HG02588 (cell line): ENCODE results near the gene PLPP3.

Experiments used
- ATAC-seq: cut with Tn5 transposase; IDR thresholded peaks from one replicate; pipeline ENCODE4 v1.9.1; 2021; ENCODE audit warnings: mild to moderate bottlenecking, moderate library complexity; ENCODE audit not compliant: unreplicated experiment

The PLPP3 gene

DNA sequence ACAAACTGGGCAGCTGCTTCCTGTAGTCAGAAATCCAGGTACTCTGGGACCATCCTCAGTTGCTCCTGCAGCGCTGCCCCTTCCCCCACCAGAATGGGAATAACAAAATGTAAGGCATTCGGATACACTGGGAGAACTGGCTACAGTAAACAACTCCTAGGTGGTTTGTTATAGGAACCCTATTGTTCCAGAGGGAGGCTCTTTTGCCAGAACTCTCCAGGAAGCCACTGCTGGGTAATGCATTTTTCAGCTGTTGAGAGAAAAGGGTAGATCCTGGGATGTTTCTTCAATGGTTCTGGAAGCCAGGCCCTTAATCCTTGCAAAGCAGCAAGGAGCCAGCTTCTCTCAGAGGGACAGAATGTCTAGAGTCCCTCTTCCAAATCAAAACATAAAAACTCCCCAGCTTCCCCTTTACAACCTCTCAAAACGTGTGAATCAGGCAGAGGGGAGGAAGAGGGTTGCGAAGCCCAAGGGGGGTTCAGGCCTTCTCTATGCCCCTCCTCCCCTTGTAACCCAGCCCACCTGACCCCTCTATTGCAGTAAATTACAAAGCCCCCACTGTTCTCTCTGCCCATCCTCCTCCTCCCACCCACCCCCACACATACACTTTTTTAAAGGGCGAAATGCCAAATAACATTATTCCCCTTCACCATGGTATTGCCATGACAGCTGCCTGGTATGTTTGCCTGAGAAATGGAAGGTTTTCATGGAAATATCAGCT is 29.1 kb downstream of the PLPP3 start:
- no peak for ATAC-seq

DNA sequence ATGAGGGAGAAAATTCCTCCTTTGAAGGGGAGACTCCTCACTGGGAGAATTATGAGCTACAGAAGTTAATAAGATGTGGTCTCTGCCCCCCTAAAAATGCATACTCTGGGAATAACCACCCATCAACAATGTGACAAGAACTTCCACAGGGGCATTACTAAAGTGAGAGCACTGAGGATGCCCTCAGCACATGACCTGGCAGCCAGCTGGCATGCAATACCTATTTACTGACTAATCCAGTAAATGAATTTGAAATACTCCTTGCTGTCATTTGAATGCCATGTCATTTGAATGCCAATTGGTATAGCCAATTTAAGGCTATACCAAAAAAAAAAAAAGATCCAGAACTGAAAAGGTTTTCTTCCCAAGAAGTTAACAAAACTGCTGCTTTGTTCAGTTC is 30.8 kb downstream of the PLPP3 start:
- ATAC-seq = no peak

DNA sequence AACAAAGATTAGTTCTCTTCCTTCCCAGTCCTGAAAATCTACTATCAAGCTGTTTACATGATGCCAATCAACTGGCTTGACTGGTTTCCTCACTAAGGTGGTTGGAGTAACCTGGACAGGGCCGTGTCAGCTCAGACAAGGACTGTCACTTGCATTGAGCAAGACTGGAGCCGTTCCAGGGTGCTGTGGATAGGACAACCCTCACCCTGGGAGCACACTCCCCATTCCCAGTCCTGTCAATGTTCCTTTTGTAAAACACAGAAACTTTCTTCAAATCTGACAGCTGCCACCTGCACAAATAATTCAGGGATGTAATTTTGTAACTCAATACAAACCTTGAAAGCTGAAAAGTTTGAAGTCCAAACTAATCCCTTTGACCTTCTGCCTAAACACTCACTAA is 31.4 kb downstream of the PLPP3 start:
- ATAC-seq = no peak

DNA sequence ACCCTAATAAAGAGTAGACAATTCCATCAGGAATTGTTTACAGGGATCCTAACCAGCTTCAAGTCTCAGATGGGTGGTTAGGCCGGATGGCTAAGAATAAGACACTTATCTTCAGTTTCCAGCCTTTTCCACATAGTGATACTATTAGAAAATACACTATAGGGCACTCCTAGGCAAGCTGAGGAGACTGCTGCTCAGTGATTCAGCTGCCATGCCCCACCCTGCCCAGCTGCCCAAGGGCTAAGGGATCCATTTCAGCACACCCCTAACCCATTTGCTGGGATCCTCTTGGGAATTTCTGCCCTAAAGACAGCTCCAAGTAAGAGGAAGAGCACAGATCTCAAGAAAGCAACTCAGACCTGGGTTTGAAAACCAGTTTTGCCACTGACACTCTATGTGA is 31.9 kb downstream of the PLPP3 start:
- no peak for ATAC-seq

DNA sequence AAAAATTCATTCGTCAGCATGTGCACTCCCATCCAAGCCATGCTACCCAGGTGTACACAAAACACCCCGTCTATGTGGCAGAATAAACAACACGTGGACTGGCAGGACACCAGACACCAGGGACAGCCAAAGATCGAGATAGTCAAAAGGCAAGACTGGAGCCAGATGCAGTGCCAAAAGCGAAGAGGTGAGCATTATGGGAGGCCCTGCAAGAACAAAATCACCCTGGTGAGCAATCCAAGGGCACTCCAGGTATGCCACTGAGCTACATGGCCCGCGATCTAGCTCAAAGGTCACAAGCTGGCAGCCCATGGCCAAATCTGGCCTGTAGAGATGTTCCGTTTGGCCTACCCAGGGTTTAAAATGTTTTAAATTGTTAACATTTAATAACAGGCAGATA is 33.7 kb downstream of the PLPP3 start:
- ATAC-seq = no peak

DNA sequence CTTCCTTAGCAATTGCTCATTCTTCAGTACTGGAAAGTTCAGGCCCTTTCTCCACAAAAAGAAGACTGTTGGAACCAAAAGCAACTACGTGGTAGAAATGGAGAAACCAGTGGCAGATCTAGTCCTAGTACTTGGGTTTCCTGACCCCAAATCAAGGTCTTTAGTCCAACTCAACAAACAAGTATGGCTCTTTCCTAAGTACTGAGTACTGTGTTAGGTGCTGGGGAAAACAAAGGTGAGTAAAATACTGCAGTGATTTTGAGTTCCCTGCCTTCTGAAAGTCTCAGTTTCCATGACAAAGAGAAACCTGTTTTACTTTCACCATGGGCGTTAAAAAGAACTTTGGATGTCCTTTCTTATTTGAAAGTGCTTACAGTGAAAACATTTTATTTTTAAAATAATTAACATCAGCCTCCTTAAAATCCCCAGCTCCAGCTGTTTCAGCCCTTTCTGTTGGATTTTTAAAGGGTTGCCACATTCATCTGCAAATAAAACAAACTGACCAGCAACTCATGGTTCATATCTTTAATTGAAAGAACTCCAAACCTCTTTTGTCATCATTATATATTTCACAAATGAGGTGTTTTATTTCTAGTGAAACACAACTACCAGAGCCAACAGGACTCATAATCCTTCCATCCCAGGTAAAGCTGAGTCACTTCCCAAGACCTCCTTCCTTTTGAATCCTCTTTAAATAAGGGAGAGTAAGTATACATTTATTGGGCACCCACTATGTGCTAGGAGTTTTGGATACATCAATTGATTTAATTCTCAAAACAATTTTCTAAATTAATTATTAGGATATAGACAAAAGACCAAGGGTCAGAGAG is 35.4 kb downstream of the PLPP3 start:
- no peak for ATAC-seq

DNA sequence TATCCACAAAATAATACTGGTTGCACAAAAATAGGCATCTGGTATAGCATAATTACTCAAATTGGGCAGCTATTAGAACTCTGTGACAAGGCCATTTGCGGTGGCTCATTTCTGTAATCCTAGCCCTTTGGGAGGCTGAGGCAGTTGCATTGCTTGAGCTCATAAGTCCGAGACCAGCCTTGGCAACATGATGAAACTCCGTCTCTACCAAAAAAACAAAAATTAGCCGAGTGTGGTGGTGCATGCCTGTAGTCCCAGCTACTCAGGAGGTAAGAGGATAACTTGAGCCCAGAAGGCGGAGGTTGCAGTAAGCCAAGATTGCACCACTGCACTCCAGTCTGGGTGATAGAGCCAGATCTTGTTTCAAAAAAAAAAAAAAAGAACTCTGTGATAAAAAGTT is 36.7 kb downstream of the PLPP3 start:
- no peak for ATAC-seq

DNA sequence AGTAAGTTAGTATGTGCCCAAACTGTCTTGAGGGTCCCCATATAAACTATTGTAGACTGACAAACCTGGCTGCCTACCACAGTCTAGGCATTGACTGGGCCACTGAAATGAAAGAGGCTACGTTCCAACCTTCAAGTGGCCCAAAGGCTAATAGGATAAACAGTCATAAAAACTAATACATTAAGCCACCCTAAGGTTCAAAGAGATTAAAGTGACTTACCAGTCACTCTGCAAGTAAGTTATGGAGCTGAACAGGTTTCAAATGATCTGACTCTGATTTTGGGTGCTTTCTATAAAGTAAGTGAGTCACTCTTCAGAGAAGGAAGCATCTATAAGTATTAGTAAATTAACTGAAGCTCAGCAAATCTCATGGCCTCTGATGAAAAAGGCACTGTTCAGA is 38.0 kb downstream of the PLPP3 start:
- ATAC-seq = no peak

DNA sequence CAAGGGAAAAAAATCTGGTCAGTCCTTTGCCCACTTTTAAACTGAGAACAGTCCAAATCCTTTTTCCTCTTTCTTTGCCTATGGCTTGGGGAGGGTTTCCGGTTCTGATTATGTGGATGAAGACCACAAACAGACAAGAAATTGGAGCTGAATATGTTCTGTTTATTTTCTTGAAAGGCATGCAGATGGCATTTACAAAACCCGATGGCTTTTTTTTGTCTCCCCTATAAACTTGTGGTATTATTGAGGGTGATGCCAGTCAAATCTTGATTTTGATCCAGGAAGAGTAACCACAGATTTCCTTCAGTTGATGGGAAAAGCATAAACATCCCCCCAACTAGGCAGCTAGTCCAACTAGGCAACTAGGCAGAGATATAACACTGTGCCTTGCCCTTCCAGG is 38.9 kb downstream of the PLPP3 start:
- no peak for ATAC-seq

DNA sequence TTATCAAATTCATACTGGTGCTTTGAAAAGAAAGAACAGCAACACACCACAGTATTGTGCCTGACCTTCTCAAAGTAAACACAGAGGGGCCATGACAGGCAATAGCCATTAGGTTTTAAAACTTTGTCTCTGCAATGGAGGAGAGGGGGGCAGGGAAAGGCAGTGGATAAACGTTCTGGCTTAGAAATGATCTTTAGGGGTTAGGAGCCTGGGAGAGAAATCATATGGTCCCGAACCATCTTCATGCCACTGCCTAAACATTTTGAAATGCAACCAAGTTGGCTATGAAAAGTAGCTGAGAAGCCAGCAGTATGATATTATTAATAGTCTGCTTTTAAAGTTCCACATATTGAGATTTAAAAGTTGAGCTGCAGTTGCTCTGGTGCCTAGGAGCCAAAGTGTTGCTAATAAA is 39.8 kb downstream of the PLPP3 start:
- no peak for ATAC-seq

DNA sequence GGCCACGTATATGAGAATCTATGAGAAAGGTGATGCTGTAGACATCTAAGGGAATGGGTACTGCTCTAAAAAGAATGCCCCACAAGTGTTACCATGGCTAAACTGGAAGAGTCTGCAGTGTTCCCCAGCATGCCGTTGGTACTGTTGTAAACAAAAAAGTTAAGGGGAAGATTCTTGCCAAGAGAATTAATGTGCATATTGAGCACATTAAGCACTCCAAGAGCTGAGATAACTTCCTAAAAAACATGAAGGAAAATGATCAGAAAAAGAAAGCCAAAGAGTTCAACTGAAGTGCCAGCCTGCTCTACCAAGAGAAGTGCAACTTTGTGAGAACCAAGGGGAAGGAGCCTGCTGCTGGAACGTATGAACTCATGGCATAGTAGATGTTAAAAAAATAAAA is 40.8 kb downstream of the PLPP3 start:
- ATAC-seq = no peak

DNA sequence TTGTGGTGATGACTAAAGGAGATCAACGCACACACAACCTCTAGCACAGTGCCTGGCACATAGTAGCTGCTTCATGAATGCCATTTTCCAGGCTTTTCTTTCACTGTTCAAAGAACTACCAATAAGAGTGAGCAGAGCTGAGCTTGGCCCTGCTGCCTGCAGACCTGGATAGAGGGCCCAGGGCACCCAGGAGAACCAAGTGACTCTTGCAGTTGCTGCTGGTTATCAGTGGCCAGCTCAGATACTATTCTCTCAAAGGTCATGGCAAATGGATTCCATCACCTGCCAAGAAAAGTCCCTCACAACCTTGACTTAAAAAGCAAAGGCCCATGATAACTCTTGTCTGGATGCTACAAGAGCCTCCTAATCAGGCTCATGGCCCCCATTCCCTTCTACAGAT is 41.7 kb downstream of the PLPP3 start:
- no peak for ATAC-seq

DNA sequence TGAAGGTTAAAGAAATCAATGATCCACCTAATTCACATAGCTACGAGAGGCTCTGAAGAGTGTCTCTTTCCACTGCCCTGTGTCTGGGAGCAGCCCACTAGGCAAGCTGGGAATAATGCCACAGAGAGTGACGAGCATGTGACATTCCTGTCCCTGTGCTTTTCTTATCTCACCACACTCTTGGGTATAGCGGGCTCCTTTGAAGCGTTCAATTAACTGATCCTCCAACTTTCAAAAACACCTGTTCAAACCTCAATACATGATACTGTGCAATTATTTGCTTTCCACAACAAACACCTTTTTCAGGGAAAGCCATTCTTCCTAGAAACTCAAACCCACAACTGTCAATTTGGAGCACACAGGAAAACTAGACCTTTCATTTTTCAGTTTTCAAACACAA is 43.4 kb downstream of the PLPP3 start:
- ATAC-seq = no peak

DNA sequence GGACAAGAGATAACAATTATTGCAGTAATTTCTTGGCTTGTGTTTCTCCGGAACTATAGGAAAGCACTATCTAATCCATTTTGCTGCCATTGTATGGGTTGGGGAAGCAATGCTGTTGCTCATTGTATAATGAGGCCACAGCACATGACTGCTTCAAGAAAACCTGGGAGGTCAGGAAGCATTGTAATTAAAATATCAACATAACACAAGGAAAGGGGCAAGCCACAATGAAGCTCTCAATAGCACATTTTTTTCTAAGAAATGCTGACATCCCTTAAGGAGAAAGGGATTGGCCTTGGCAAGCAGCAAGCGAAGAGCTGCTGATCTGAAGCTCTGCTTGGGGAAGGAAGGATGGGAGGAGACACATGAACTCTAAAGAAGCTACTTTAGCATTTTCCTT is 44.0 kb downstream of the PLPP3 start:
- no peak for ATAC-seq

DNA sequence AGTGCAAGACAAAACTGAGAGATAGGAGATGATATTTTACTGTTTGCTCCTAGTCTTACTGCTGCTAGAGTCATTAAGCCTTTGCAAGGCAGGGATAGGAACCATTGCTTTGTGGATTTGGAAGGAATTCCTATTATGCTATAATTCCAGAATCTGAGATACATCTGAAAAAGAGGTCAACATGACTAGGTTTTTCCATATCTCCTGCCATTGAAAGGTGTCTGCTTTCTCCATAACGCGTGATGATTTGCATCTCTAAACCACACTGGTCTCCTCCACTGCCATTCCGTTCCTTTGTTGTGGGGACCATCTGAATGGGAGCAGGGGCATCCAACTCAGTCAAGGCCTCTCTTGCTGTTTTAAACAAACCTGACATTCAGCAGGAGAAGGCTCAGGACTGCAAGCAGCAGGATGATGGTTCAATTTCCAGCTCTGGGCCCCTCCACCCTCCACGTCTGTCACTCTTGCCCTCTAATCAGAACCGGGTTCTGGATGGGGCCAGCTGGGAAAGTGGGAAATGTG is 45.2 kb downstream of the PLPP3 start:
- no peak for ATAC-seq

DNA sequence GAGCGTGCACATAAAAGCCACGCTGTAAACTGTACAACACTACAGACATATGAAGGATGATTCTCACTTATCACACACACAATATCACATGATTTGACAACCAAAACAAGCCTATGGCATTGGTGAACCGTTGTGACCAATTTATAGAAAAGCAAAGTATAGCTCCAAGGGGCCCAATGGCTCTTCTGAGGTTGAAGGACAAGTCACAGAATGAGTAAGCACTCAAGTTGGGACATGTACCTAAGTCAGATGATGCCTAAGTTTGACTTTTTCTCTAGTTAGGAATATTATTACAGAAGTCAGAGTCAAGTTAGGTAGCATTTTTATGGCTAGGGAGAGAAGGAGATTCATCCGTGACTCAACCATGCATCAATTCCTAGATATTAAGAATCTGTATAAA is 45.7 kb downstream of the PLPP3 start:
- ATAC-seq = peak; percentile 71

DNA sequence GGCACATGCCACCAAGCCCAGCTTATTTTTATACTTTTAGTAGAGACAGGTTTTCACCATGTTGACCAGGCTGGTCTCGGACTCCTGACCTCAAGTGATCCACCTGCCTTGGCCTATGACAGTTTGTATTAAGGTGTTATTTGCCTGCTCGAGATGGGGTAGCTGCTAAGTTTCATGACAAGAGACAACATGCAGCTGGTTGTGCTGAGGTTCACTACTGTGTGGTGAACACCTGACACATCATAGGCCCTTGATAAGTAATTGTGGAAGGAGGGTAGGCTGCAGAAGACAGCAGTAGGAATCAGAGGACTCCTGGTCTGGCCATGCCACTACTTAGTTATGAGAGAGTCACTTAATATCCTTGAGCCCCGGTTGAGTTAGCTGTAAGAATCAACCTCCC is 46.2 kb downstream of the PLPP3 start:
- peak; percentile 18 for ATAC-seq

DNA sequence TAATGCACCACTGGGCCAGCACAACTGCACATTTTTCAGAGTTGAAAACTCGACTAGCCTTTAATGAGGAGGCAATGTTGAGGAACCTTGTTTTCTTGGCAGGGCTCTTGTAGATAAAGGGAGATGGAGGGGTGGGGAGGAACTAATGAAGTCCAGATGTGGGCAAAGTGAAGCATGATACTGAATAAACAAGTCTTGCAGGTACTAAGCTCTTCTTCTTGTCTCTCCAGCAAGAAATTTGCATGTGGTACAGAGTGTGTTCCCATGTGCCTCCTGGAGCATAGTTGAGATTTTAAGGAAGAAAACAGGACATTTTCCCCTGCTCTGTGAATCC is 47.0 kb downstream of the PLPP3 start:
- ATAC-seq = no peak

DNA sequence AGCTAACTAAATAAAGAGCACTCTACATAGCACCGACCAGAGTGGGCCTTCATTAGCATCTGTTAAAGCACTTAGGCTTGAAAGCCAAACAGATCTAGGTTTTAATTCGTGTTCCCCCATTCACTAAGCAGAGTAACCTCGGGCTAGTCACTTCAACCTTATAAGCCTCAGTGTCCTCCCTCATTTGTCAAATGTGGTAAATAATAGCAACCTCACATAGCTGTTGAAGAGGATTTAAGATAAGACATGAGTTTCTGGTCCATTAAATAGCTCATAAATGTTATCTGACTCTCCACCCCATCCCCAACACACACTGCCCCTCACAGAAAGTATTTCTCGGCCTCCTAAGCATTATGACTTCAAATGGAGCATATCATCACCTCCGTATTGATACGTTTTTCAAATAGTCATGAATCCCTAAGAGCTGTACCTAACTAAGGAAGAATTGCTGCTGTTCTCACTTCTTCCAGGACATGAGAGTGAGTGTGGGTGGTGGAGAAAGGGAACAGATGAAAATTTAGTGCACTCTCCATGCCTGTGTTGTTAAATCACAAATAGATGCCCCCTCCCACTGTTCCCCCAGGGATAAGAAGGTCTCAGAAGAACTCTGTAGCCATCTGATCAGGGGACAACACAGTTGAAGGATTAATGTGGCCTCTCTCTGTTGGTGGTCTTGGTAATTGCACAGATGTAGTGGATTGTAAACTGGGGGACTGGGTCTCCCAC is 47.6 kb downstream of the PLPP3 start:
- ATAC-seq = no peak

DNA sequence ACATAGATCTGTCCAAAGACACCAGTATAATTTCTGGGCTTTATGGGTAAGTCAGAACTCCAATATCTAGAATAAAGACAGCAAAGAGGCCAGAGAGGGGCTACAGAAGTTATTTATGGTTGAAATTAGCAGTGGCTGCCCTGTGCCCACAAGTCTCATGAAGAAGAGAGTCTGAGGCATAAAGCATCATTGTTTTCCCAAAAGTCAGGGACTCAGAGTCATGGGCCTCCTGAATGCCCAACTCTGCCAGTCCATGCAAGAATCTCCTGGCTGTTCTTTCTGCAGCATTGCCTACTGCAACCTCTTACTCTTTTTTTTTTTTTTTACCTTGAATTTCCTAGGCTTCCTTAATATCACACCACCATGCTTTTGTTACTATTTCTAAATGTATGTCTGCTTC is 49.6 kb downstream of the PLPP3 start:
- ATAC-seq = no peak

DNA sequence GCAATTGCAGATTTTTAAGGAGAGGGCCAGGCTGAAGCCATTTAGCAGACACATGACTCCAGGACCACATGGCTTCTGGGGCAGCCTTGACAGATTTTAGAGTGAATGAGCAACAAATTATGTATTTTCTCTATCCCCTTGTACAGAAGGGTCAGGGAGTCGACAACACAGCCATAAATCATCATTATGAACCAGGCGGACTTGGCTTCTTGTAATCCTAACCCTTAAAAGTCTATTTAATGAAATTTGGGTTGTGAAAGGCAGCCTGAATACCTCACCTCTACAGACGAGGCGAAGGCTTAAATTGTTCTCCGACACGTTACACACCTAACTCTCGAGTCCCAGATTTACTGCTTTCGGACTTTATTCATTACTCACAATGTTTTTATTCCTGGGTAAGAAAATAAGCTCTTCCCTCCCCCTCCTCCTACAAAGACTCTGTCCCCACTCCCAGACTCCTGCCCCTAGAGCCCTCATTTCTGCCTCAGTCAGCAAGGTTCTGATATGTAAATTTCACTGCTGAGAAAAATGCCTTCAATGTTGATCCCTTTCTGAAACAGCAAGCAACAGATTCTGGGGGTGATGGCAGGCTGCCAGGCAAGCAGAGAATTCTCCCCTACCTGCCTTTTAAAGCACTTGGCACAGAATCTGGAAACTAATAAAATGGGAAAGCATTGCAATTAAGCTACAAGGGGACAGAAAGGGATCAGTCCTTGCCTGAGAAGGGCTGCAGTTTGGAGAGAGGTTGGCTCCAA is 51.6 kb downstream of the PLPP3 start:
- ATAC-seq = no peak
